HG03469 (cell line): ENCODE results near the gene CDK5RAP1.

Experiments
- ATAC-seq: cut with Tn5 transposase; IDR thresholded peaks from one replicate; pipeline ENCODE4 v1.9.1; 2021; ENCODE audit warnings: mild to moderate bottlenecking, moderate library complexity, moderate number of reproducible peaks; ENCODE audit not compliant: unreplicated experiment

CDK5RAP1 gene

DNA sequence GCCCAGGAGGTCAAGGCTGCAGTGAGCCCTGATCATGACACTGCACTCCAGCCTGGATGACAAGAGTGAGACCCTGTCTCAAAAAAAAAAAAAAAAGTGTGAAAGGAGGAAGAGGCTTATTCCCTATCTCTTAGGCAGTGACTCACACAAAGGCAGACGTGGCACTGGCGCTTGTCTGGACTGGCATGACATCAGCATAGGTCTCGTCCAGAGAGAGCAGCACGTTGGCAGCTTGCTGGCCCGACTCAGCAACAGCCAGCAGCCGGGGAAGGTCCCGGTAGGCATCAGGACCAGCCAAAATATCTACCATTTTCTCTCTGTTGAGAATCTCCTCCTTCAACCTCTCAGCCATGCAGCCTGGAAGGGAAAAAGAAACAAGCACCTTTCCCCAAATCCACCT, 14.1 kb downstream of the CDK5RAP1 start:
- ATAC-seq: no peak

- ATAC-seq: no peak
Measured at GRCh38 chr20:33386673-33387072, 14.6 kb downstream of the CDK5RAP1 start.

DNA sequence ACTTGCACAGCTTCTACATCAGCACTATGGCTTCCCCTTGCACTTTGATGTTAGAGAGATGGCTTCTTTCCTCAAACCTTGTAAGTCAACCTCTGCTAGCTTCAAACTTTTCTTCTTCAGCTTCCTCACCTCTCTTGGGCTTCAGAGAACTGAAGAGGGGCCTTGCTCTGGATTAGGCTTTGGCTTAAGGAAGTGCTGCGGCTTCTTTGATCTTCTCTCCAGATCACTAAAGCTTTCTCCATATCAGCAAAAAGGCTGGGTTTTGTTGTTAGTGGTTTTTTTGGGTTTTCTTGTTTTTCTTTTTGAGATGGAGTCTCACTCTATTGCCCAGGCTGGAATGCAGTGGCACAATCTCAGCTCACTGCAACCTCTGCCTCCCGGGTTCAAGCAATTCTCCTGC, 24.0 kb downstream of the CDK5RAP1 start:
- ATAC-seq: no peak

GRCh38 chr20:33373735-33374605, 27.3 kb downstream of the CDK5RAP1 start:
- ATAC-seq: no peak

- no peak for ATAC-seq
Measured at GRCh38 chr20:33372993-33373441, 28.3 kb downstream of the CDK5RAP1 start.

DNA sequence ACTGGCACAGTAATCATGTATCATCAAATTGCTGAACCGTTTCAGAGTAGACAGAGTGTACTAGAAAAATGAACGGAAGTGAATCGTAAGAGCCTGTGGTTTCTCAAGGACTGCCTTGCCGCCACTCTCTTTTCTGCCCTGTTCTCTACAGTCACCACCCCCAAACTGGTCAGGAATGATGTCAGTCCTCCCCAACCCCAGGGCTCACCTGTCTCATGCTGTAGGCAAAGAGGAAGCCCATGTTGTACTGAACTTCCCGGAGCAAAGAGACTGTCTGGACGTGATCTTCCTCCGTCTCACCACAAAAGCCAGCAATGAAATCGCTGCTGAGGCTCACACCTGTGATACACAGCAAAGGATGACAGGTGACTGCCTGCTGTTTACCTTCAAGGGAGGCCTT, 31.0 kb downstream of the CDK5RAP1 start:
- ATAC-seq: no peak

DNA sequence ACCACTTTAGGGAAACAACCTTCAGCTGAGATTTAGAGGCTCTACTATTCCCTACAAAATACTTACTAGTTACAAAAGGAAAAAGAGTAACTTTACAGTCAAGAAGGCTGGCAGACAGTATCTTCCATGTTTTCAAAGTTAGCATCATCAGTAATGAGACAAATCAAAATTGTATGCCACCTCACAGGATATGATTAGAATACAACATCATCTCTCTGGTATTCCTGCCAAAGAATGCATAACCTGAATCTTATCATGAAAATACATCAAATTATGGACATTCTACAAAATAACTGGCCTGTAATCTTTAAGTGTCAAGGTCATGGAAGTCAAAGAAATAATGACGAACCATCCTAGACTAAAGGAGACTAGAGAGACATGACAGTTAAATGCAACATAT, 38.4 kb downstream of the CDK5RAP1 start:
- ATAC-seq: no peak

DNA sequence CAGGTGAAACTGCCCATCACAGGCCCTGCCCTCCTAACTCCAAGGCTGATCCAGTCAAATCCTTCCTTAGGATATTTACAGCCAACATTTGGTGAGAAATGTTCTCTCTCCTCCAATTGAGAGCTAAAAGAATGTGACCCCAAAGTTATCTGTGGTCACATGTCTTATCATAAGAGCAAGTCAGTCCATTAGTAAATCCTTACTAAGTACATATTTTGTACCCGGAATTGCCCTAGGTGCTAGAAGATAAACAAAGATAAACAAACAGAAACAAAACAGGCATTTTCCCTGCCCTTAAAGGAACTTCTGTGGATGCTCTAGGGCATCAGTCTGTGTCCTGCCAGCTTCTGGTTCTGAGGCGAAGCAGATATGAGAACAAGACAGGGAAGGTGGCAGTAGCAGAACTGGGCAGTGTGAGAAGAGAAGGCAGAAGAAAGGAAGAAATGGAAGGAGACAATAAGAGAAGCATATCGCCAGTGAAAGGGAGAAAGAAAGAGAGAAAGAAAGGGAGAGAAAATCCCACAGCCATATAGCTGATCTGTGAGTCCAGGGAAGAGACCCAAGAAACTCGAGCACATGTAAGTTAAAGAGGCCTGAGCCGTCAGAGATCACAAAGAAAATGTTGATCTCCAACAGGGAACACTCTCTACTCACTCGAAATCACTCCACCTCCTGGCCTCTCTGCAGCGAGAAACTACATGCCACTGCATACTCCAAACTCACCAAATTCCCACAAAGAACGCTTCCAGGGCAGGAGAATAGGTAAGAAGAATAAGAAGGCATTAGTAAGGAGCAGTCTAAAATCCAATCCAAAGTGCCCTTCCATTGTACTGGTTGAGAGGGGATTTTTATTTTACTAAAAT, 41.7 kb downstream of the CDK5RAP1 start:
- no peak for ATAC-seq

- no peak for ATAC-seq
Measured at GRCh38 chr20:33353013-33353402, 48.3 kb downstream of the CDK5RAP1 start.

DNA sequence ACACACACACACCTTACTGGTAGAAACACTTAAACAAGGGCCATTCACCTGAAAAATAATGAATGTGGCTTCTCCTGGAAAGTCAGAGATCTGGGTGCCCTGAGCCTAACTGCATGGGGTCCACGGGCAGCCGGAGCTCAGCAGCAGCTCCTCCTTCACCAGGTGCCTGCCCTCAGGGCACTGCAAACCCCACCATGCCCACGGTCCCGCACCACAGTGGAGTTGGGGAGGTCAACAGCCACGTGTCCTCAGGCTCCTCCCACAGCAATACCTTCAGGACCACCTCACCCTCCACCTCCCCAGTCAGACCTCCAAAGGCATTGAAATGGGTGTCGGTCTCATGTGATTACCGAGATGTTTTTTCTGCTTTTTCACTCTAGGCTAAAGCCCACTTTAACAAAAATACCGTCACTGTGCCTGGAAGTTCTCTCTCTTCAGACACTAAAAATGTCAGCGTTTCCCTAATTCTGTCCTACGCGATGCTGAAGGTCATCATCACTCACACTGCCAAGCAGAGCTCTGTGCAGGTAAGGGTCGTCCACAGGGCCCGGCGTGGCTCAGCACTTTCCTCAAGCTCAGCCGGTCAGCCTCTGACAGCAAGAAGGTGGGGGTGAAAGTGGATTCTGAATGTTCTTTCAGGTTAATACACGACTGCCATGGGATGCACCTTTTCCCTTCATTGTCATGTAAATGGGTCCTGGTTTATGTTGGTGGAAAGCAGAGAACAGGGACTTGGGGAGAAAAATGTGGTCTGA, 48.9 kb downstream of the CDK5RAP1 start:
- ATAC-seq: no peak

- no peak for ATAC-seq
Measured at GRCh38 chr20:33351696-33352095, 49.6 kb downstream of the CDK5RAP1 start.

GRCh38 chr20:33349493-33349892, 51.8 kb downstream of the CDK5RAP1 start:
- no peak for ATAC-seq

DNA sequence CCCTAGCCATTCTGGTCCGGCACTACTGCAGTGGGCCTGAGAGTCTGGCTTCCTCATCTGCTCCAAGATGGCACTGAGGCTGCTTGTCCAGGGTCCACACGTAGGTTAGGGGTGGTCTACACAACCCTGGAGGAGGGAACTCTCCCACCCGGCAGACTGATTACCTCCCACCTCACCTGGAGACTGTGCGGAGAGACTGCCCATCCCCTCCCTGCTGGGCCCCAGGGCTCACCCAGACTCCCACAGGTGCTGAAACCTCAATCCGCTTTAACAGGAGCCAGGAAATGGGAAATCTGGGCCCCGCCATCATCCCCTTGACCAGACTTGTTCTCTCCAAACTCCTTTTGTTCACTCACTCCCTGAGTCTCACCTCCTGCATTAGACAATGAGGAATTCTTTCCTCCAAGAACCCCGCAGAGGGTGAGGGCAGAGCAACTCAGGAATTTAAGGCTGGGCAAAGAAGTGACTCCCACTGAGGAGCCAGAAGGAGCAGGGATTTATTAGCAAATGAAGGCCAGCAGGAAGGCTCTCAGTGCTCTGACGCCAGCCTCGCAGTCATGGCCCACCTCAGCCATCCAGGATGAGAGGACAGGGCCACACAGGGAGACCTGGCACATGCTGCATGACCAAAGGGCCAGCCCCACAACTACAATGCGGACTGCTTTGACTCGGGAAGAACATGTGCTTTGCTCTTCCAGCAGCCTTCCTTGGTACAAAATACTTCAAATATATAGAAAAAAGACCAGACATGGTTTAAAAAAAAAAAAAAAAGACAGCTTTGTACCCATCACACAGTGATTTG, 53.0 kb downstream of the CDK5RAP1 start:
- no peak for ATAC-seq

GRCh38 chr20:33345342-33345741, 56.0 kb downstream of the CDK5RAP1 start:
- no peak for ATAC-seq

- ATAC-seq: no peak
Measured at GRCh38 chr20:33343521-33343920, 57.8 kb downstream of the CDK5RAP1 start.

DNA sequence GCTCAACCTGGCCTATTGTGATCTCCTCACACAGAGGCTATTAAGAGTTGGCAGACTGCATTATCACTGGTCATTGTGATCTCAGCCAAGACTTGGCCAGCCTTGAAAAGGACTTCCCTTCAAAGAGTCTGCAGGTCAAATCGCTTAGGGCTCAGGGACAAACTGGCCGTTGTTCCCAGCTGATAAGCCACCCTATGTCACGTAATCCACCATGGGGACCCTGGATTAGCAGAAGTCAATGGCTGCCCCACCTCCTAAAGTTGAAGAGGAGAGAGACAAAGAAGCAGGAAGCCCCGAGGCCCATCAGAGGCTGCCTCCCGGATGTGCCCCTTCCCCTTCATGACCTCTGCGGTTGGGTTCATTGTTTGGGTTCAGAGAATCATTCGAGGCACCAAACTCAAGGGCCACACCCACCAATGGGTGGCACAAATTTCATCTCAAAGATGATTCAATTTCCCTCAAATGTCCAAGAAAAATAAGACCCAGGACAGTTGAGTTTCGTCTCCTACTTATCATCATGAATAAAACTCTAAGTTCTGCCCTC, 61.7 kb downstream of the CDK5RAP1 start:
- ATAC-seq: no peak

DNA sequence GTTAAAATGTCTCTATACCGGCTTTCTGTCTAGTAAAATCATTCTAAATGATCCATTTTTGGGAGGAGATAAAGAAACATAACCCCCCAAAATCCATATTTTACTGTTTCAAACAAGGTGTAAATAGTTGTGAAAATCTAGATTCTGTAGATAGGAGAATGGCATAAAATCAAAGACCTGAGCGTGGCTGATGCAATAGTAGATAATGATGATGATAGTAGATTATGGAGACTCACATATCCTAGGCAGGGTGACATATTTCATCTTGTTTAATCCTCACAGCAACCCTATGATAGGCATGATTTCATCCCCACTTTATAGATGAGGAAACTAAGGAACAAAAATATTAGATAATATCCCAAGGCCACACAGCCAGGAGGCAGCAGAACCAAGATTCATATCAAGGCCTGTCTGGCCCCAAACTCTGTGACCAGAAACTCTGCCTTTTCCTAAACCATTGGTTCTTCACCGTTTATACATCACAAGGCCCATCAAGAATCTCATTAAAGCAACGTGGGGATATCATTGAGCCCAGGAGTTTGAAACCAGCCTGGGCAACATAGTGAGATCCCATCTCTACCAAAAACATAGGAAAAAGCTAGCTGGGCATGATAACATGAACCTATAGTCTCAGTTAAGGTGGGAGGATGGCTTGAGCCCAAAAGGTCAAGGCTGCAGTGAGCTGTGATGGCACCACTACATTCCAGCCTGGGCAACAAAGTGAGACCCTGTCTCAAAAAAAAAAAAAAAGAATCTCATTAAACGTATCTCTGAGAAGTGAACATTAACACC, 62.7 kb downstream of the CDK5RAP1 start:
- ATAC-seq: no peak

DNA sequence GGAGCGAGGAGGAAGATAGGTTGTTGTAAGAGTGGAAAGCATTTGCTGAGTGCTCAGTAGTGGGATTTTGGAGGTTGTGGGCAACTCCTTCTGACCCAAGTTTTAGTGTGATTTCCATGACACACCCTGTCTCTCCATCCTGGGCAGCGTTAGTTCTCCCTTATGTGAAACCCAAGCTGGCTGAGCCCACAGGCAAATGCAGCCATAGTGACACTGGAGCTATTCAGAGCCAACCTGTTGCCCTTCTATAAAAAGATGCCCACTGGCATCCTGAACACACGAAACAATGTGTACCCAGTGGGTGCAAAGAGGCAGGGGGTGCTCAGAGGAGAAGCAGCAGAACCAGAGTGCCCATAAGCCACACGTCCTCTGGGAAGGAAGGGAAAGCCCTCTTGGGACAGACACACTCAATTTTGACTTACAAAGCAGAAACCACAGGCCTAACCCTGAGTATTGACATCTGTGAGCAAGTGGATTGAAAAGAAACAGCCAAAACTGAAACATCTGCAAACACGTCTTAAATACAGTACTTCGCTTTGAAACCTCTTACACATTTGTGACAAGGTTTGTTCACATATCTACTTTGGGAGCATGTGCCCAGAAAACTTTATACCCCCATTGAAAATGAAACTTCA, 63.7 kb downstream of the CDK5RAP1 start:
- ATAC-seq: no peak

GRCh38 chr20:33337119-33337518, 64.2 kb downstream of the CDK5RAP1 start:
- no peak for ATAC-seq
